GM18867 (cell line): ENCODE measurements around the gene CAPN11.
"Not testable (repeated sequence)": the region's sequence is repeated elsewhere in the genome, so short reads cannot be mapped to it uniquely, and the experiment has no call there.

Source experiments
- ATAC-seq: cut with Tn5 transposase; IDR thresholded peaks from one replicate; pipeline ENCODE4 v1.9.1; 2021; ENCODE audit warnings: mild to moderate bottlenecking, moderate library complexity; ENCODE audit not compliant: unreplicated experiment

The CAPN11 gene

GRCh38 chr6:44224965-44225305, 66.3 kb downstream of the CAPN11 start:
- ATAC-seq = no peak

GRCh38 chr6:44225579-44226325, 67.1 kb downstream of the CAPN11 start:
- no peak for ATAC-seq

DNA sequence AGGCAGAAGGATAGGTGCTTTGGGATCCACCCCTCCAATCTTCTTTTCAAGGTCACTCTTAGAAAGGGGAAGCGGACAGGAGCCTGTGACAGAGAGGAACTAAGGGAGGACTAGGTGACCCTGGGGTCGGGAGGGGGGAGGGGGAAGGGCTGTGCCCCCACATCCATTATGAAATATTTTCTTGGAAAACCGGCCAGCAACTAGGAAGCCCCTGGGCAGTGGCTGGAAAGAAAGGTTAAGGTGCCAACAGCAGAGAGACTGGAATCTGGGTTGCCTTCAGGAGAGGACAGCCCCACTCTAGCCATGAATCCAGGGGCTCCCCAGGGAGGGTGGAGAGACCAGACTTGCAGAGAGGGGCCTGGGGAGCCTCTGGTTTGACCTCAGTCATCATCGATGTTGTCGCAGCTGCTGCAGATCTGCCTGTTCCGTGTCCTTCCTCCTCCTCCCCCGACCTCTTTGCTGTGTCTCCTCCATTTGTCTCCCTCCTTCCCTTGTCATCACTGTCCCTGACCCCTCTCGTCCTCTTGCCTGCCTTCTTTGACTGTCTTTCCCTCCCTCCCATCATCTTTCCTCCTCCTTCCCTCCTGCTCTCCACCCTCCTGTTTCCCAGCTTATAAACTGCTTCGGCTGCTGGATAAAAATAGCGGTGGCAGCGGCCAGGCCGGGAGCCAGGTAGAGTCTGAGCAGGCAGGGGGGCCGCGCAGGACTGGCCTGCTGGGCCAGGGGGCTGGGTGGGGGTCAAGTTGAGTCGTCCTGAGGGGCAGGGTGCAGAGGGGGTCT, 67.9 kb downstream of the CAPN11 start:
- ATAC-seq = no peak

GRCh38 chr6:44227148-44227793, 68.7 kb downstream of the CAPN11 start:
- ATAC-seq = no peak

GRCh38 chr6:44228031-44228430, 69.4 kb downstream of the CAPN11 start:
- no peak for ATAC-seq

- no peak for ATAC-seq
Observed at GRCh38 chr6:44228433-44228832, 69.8 kb downstream of the CAPN11 start.

- no peak for ATAC-seq
Observed at GRCh38 chr6:44228836-44229235, 70.2 kb downstream of the CAPN11 start.

GRCh38 chr6:44229376-44230033, 70.9 kb downstream of the CAPN11 start:
- ATAC-seq = no peak

DNA sequence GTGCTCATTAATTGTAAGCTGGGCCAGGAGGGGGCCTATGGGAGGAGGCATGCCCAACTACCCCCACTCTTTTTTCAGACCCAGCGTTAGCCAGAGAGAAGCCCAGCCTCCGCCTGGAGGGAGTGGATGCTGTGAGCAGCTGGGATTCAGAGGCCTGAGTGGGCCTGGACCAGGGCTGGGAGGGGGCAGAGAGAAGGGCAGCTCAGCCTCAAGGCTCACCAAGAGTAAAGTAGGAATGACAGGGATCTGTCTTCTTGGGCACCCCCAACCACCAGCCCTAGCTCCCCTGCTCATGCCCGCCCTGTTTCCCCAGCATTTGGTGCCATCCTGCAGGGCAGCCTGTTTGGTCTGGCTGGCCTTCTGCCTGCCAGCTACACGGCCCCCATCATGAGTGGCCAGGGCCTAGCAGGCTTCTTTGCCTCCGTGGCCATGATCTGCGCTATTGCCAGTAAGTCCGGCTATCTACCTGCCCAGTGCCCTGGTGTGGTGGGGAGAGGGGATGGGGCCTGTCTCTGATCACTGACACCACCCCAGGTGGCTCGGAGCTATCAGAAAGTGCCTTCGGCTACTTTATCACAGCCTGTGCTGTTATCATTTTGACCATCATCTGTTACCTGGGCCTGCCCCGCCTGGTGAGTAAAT, 71.5 kb downstream of the CAPN11 start:
- ATAC-seq = no peak

DNA sequence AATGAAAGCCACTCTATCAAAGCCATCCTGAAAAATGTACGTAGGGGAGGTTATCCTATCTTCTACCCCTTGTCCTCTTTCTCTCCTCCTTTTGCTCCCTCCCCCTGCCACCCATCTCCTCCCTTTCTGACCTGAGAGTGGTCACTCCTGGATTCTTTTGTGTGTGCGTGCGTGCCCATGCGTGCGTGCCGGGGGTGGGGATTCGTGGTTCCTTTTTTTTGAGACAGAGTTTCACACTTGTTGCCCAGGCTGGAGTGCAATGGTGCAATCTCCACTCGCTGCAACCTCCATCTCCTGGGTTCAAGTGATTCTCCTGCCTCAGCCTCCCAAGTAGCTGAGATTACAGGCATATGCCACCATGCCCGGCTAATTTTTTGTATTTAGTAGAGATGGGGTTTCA, 72.8 kb downstream of the CAPN11 start:
- ATAC-seq = not testable (repeated sequence)

GRCh38 chr6:44232676-44233566, 74.3 kb downstream of the CAPN11 start:
- no peak for ATAC-seq

DNA sequence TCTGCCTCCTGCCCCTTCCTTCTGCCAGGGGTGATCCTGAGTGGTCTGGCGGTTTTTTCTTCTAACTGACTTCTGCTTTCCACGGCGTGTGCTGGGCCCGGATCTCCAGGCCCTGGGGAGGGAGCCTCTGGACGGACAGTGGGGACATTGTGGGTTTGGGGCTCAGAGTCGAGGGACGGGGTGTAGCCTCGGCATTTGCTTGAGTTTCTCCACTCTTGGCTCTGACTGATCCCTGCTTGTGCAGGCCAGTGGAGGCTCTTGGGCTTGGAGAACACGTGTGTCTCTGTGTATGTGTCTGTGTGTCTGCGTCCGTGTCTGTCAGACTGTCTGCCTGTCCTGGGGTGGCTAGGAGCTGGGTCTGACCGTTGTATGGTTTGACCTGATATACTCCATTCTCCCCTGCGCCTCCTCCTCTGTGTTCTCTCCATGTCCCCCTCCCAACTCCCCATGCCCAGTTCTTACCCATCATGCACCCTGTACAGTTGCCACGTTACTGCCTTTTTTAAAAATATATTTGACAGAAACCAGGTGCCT, 75.0 kb downstream of the CAPN11 start:
- no peak for ATAC-seq
